Measurements from ENCODE around the gene HHIPL2. TPM values are rescaled to one million over a fixed set of nuclear protein-coding genes. Genes with fewer than 3 reads are reported as not detected.
"Not testable (repeated sequence)": the region's sequence is repeated elsewhere in the genome, so short reads cannot be mapped to it uniquely, and the experiment has no call there.

Gene HHIPL2
- polyA plus RNA-seq, 1 donor = 1.8 TPM

- DNase-seq = no peak
These were observed 7.3 kb downstream of the HHIPL2 start for GRCh38 chr1:222540598-222540995.

DNA sequence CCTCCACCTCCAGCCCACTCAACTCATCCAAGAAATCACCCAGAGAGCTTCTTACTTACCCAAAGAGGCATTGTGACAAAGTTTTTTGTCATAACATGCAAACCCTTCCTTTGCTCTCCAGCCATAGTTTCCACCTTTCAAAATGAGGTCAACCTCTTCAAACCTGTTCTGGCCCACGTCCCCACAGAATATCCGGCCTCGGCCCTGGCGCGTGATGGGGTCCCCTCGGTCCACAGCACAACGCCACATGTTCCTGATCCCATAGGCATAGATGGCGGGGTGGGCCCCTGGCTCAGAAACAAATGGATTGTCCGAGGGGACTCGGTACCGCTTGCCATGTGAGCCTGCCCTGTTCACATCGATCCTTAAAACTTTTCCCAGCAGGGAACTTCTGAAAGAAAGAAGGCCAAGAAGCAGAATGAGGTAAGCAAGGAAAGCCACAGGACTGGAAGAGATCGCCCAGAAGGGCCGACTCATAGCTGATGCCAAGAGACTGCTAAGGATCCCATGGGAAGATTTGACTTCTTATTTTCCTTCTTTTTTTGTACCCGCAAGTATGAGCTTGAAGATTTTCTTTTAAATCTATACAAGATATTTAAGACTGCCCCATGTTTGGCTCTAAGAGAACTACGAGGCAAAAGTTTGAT lies 7.8 kb downstream of the HHIPL2 start:
- DNase-seq = no peak

DNA sequence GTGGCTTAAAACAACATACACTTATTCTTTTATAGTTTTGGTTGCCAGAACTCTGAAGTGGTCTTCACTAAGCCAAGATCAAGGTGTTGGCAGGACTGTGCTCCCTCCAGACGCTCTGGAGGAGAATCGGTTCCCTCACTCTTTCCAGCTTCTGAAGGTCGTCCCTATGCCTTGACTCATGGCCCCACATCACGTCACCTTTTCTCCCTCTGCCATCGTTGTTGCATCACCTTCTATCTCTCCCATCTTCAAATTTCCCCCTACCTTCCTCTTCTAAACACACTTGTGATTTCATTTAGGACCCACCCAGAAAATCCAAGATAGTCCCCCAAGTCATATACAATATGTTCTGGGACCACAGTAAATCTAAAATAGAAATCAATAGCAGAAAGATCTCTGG lies 12.4 kb downstream of the HHIPL2 start:
- DNase-seq = no peak

DNA sequence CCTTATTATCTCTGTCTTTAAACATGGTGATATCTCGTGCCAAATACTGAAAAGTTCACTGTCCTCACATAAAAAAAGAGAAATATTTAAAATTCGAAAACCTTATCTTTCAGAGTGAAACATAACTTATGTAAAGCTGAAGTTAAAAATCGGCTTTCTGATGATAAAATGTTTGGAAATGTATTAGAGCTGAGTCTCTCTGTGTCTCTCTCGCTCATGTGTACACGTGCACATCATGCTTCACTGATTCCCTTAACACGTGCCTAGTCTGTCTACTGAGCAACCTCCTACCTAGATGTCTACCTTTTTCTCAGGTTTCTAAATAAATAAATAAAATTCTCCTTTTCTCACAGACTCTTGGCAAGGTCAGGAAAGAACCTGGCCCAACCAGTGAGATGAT lies 17.1 kb downstream of the HHIPL2 start:
- DNase-seq = no peak

DNA sequence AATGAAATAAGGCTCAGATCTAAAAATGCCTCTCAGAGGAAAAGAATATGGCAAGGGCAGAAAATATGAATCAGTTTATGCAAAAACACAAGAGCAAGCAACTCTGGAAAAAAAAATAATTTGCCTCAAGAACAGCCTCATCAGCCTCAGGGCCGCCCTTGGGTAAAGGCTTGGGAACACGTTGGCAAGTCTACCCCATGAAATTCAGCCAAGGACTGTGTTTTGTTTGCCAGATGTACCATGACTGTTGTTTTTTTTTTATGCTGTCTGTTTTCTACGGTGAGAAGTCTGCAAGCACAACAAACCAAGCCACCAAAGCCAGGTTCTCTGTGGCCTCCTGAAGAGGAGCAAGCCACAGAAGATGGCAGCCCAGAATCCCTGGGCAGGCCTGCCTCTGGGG lies 18.0 kb downstream of the HHIPL2 start:
- DNase-seq = no peak

DNA sequence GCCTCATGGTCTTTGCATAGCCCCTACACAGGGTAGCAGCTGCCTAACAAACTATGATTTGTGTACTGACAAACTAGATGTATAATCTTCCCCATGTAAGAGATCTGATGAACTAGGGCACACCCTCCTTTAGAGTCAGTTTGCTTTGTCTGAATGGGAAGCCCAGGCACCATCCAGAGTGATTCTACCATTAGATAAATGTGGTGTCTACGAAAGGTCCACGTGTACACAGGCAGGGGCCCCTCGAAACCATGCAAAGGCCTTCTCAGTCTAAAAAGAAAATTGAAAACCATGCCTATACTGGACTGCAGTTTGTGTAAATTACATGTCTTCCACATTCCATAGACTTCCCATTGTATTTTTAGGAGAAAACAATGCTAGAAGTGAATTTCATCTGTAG lies 18.7 kb downstream of the HHIPL2 start:
- DNase-seq = no peak

- no peak for DNase-seq
These were observed 22.0 kb downstream of the HHIPL2 start for GRCh38 chr1:222525951-222526350.

- DNase-seq = no peak
These were observed 24.1 kb downstream of the HHIPL2 start for GRCh38 chr1:222523852-222524251.

DNA sequence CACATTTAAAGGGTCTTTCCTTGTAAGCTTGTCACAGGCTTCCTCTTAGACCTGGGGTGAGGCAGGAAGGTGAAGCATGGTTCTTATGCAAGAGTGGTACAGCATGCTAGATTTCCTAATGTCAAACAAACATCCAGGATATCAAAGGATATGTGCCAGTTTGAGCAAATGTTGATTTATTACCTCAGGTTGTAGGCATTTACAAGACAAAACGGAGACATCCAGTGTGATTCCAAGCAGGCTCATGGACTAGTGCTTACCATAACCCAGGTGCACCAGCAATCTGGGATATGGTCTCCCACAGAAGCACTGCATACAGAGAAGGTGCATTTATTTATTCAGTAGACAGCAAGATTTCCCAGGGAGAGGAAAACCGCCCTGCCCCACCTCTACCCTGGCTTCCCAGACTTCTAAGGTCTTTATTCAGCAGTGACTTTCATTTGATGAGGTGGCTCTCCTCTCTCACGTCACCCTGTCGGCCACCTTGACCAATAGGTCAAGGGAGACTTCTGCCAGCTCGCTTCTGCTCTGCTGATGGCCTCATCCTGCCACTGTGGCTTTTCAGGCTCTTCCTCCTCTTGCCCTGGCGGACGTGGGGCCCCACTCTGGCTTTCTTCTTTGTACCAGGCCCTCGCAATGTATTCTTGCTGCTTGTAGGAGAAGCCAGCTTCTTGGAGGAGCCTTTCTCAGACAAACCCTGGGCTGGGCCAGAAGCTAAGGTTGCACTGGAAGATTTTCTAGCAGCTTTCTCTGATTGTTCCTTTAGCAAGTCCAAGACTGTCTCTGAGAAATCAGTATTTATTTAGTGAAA lies 25.6 kb downstream of the HHIPL2 start:
- DNase-seq = no peak

- peak; percentile 53 for DNase-seq
These were observed 26.4 kb downstream of the HHIPL2 start for GRCh38 chr1:222521299-222522104.

DNA sequence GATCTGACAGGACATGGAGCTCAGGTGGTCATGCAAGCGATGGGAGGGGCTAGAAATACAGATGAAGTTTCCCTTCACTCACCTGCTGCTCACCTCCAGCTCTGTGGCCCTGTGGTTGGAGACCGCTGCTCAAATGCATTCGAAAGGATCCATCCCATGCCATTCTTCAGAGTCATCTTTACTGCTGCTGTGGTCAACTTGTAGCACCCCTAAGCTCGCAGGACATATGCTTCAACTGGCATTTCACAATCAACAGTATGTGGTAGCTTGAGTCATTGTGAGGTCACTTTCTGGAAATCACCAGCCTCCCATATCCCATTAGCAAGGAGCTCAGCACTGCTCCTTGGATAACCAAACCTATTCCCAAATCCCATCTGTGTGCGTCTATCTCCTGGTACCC lies 58.4 kb downstream of the HHIPL2 start:
- not testable (repeated sequence) for DNase-seq

- DNase-seq = not testable (repeated sequence)
These were observed 60.1 kb downstream of the HHIPL2 start for GRCh38 chr1:222487774-222488173.

GRCh38 chr1:222484005-222484404 lies 63.9 kb downstream of the HHIPL2 start:
- DNase-seq = not testable (repeated sequence)

DNA sequence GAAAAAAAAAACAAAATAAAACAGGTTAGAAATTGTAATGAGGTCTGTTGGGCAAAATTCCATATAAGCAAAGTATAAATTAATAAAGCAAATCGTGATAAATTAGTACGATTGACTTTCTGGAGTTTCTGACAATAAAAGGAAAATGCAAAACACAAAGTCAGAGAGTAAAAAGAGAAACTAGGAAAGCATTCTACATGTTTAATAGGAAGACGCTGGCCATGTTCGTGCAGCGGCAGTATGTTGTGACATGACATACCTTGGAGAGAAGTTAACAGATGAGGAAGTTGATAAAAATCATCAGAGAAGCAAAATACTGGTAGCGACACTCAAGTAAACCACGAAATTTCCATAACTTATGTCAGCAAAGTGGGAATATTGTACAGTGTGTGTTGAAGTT lies 68.3 kb downstream of the HHIPL2 start:
- not testable (repeated sequence) for DNase-seq

GRCh38 chr1:222476436-222476835 lies 71.5 kb downstream of the HHIPL2 start:
- not testable (repeated sequence) for DNase-seq

DNA sequence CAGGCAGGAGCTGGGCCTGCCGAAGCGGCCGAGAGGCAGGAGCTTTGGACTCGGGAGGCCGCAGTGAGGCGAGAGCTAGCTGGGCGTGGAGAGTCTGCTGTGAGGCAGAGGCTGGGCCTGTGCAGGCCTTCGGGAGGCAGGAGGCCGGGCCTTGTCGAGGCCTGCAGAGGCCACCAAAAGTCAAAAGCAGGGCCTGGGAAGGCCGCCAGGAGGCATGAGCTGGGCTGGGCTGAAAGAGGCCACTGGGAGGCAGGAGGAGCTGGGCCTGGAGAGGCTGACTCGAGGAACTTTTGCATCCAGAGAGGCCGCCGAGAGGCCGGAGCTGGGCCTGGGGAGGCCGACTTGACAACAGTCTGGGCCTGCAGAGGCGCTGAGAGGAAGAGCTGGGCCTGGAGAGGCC lies 74.2 kb downstream of the HHIPL2 start:
- DNase-seq = not testable (repeated sequence)

- not testable (repeated sequence) for DNase-seq
These were observed 74.9 kb downstream of the HHIPL2 start for GRCh38 chr1:222472776-222473540.

Other genes starting within 250 kb of the HHIPL2 start
- 17.3 TPM for gene TAF1A, start 41.8 kb upstream of the HHIPL2 start, polyA plus RNA-seq (ENCODE audit: insufficient read length)
- 90.4 TPM for gene MIA3, start 70.0 kb upstream of the HHIPL2 start, polyA plus RNA-seq (ENCODE audit: insufficient read length)
- gene AIDA, start 164.4 kb upstream of the HHIPL2 start, polyA plus RNA-seq (ENCODE audit: insufficient read length) = 72.3 TPM
- 56.3 TPM for gene BROX, start 164.5 kb upstream of the HHIPL2 start, polyA plus RNA-seq (ENCODE audit: insufficient read length)
- gene FAM177B, start 189.1 kb upstream of the HHIPL2 start, polyA plus RNA-seq (ENCODE audit: insufficient read length) = not detected

All from left kidney (tissue), 2 donors.